ENCODE measurements around the gene SLC41A3.
A peak's percentile ranks its signal among the peaks of the same experiment; 100 is the strongest.

The SLC41A3 gene

DNA sequence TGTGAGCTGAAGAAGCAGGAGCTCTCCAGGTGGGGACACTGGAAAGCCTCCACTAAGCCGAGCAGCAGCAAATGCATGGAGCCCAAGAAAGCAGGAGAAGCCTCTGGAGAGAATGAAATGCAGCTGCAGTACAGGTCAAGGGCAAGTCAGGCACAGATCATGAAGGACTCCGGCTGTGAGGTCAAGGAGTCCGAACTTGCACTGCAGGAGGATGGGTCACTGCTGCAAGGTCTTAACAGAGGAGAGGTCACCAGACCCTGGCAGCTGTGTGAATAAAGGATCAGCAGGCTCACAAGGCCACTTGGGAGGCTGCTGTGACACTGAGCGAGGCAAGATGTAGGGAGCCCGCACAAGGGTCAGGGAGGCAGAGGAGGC, 24.7 kb upstream of the SLC41A3 start (continued):
- TF ChIP-seq ZNF645 (tag by site-specific recombination; IDR thresholded peaks at IDR 0.05), result no peak

GRCh38 chr3:126107957-126108675, 24.2 kb upstream of the SLC41A3 start:
- H3K27ac ChIP-seq (ENCODE audit: extremely low read depth, low read depth, low read length), result no peak overlapping the region
- no peaks in the 10 kb centered on the region for H3K9me3 ChIP-seq (ENCODE audit: control insufficient read depth, insufficient read depth, low read depth, low read length)
- H3K4me3 ChIP-seq (ENCODE audit: low read depth, low read length), result no peak overlapping the region
- TF ChIP-seq, protein P1, sequence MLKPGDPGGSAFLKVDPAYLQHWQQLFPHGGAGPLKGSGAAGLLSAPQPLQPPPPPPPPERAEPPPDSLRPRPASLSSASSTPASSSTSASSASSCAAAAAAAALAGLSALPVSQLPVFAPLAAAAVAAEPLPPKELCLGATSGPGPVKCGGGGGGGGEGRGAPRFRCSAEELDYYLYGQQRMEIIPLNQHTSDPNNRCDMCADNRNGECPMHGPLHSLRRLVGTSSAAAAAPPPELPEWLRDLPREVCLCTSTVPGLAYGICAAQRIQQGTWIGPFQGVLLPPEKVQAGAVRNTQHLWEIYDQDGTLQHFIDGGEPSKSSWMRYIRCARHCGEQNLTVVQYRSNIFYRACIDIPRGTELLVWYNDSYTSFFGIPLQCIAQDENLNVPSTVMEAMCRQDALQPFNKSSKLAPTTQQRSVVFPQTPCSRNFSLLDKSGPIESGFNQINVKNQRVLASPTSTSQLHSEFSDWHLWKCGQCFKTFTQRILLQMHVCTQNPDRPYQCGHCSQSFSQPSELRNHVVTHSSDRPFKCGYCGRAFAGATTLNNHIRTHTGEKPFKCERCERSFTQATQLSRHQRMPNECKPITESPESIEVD (tag by site-specific recombination; IDR thresholded peaks at IDR 0.05), result no peak
- TF ChIP-seq, protein P2, sequence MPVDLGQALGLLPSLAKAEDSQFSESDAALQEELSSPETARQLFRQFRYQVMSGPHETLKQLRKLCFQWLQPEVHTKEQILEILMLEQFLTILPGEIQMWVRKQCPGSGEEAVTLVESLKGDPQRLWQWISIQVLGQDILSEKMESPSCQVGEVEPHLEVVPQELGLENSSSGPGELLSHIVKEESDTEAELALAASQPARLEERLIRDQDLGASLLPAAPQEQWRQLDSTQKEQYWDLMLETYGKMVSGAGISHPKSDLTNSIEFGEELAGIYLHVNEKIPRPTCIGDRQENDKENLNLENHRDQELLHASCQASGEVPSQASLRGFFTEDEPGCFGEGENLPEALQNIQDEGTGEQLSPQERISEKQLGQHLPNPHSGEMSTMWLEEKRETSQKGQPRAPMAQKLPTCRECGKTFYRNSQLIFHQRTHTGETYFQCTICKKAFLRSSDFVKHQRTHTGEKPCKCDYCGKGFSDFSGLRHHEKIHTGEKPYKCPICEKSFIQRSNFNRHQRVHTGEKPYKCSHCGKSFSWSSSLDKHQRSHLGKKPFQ (tag by site-specific recombination; IDR thresholded peaks at IDR 0.05), result no peak
- no peak for TF ChIP-seq RBAK (tag by site-specific recombination; IDR thresholded peaks at IDR 0.05)
- no peak for TF ChIP-seq ZNF776 (tag by site-specific recombination; IDR thresholded peaks at IDR 0.05; ENCODE audit: borderline replicate concordance)
- no peak for TF ChIP-seq ZNF214 (tag by site-specific recombination; IDR thresholded peaks at IDR 0.05; ENCODE audit: borderline replicate concordance)
- CTCF ChIA-PET, result no interaction called here
- H3K4me1 ChIP-seq (ENCODE audit: control insufficient read depth, insufficient read depth, low read length), result no peaks in the 10 kb centered on the region
- POLR2A ChIA-PET, result no interaction called here
- no peaks in the 10 kb centered on the region for H3K36me3 ChIP-seq (ENCODE audit: control insufficient read depth in 2 of 2, insufficient read depth in 1 of 2, low read length in 2 of 2)

DNA sequence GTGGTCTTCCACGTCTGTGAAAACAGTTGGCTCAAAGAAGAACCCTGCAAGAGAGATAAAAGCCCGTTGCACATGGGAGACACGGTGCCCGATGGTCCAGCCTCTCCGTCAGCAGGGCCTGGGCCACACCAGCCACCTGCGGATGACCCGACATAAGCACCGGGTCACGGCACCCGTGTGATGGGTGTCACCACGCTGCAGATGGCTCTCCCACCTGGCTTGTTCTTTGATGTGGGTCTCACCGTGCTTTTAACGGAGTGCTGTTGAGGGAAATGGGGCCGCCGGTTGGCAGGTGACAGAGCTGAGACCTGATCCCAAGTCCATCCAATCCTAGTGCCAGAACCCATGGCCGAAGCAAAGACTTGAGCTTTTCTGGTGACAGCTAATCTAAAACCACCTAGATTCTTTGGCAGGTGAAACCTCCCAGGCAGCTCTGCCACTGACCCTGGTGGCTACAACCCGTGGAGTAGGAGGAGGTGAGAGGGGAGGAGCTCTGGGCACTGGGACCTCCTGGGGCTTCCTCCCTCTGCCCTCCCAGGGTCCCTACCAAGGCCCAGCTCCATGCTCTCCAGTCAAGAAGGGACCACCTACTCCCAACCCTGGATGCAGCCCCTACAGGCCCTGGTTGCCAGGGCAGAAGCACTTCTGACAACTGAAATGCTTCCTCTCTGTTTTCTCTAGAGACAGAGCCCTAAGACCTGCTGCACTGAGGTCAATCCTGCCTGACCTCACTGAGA, 23.4 kb upstream of the SLC41A3 start:
- no peak overlapping the region for H3K27ac ChIP-seq (ENCODE audit: extremely low read depth, low read depth, low read length)
- no peaks in the 10 kb centered on the region for H3K36me3 ChIP-seq (ENCODE audit: control insufficient read depth in 2 of 2, insufficient read depth in 1 of 2, low read length in 2 of 2)
- H3K4me3 ChIP-seq (ENCODE audit: low read depth, low read length), result no peak overlapping the region
- CTCF ChIA-PET, result no interaction called here
- POLR2A ChIA-PET, result no interaction called here
- no peaks in the 10 kb centered on the region for H3K9me3 ChIP-seq (ENCODE audit: control insufficient read depth, insufficient read depth, low read depth, low read length)
- peak; percentile 59 for TF ChIP-seq GLIS1 (tag by site-specific recombination; IDR thresholded peaks at IDR 0.05)
- TF ChIP-seq, protein P3, sequence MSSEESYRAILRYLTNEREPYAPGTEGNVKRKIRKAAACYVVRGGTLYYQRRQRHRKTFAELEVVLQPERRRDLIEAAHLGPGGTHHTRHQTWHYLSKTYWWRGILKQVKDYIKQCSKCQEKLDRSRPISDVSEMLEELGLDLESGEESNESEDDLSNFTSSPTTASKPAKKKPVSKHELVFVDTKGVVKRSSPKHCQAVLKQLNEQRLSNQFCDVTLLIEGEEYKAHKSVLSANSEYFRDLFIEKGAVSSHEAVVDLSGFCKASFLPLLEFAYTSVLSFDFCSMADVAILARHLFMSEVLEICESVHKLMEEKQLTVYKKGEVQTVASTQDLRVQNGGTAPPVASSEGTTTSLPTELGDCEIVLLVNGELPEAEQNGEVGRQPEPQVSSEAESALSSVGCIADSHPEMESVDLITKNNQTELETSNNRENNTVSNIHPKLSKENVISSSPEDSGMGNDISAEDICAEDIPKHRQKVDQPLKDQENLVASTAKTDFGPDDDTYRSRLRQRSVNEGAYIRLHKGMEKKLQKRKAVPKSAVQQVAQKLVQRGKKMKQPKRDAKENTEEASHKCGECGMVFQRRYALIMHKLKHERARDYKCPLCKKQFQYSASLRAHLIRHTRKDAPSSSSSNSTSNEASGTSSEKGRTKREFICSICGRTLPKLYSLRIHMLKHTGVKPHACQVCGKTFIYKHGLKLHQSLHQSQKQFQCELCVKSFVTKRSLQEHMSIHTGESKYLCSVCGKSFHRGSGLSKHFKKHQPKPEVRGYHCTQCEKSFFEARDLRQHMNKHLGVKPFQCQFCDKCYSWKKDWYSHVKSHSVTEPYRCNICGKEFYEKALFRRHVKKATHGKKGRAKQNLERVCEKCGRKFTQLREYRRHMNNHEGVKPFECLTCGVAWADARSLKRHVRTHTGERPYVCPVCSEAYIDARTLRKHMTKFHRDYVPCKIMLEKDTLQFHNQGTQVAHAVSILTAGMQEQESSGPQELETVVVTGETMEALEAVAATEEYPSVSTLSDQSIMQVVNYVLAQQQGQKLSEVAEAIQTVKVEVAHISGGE (tag by site-specific recombination; conservative IDR thresholded peaks at IDR 0.05; ENCODE audit: low read depth), result no peak
- no peak for TF ChIP-seq ZSCAN5A (tag by site-specific recombination; IDR thresholded peaks at IDR 0.05)
- H3K4me1 ChIP-seq (ENCODE audit: control insufficient read depth, insufficient read depth, low read length), result no peaks in the 10 kb centered on the region

Measured in HEK293 (cell line).